HT-29 (cell line): Measurements from ENCODE around the gene PMIS2. TPM values are rescaled to one million over a fixed set of nuclear protein-coding genes. Genes with fewer than 3 reads are reported as not detected.

Experiments
- DNase-seq: peaks from one replicate; pipeline ENCODE4 v3.0.0-alpha.2; 2015; ENCODE audit warnings: low spot score
- total RNA-seq: library from RNA; depleted of rRNA; stranded (reverse); fragments of >200 nt; shearing (Covaris generic); gene quantifications from 2 replicates; pipeline ENCODE4 v1.2.3, GENCODE V29; 2014; rRNA removed

The PMIS2 gene
- total RNA-seq, 1 experiment from 2014 or later: not detected

- DNase-seq: peak; percentile 100
Observed at GRCh38 chr19:35628565-35629331, 42.8 kb downstream of the PMIS2 start, which contains the start of gene RBM42. TSS of gene RBM42 (plus strand) at chr19:35629036. CDS start at chr19:35629154, 118 bp downstream.

GRCh38 chr19:35629332-35629633 is 43.3 kb downstream of the PMIS2 start:
- DNase-seq: peak; percentile 20

GRCh38 chr19:35633727-35634440 is 47.9 kb downstream of the PMIS2 start:
- no peak for DNase-seq

- no peak for DNase-seq
Observed at GRCh38 chr19:35636651-35637050, 50.7 kb downstream of the PMIS2 start.

Other genes with a start within 250 kb of the PMIS2 start
- not detected in 2 replicates for gene FFAR1, start 238.3 kb upstream of the PMIS2 start, total RNA-seq
- not detected in 2 replicates for gene FFAR3, start 227.7 kb upstream of the PMIS2 start, total RNA-seq
- gene GPR42, start 215.1 kb upstream of the PMIS2 start, total RNA-seq: not detected in 2 replicates
- gene FFAR2, start 137.9 kb upstream of the PMIS2 start, total RNA-seq: 0.08 and 0.33 TPM in 2 replicates
- not detected in 2 replicates for gene KRTDAP, start 95.7 kb upstream of the PMIS2 start, total RNA-seq
- gene DMKN, start 72.5 kb upstream of the PMIS2 start, total RNA-seq: 7.0 and 8.6 TPM in 2 replicates
- not detected in 2 replicates for gene SBSN, start 57.9 kb upstream of the PMIS2 start, total RNA-seq
- not detected in 2 replicates for gene GAPDHS, start 52.7 kb upstream of the PMIS2 start, total RNA-seq
- 184 and 206 TPM in 2 replicates for gene TMEM147, start 40.5 kb upstream of the PMIS2 start, total RNA-seq
- 0.13 TPM in 1 of 2 replicates, not detected in the other for gene ATP4A, start 22.5 kb upstream of the PMIS2 start, total RNA-seq
- gene HAUS5, start 26.6 kb downstream of the PMIS2 start, total RNA-seq: 71.8 and 75.9 TPM in 2 replicates
- 218 and 225 TPM in 2 replicates for gene RBM42, start 42.9 kb downstream of the PMIS2 start, total RNA-seq
- 2.0 and 3.5 TPM in 2 replicates for gene ETV2, start 55.6 kb downstream of the PMIS2 start, total RNA-seq
- 846 and 847 TPM in 2 replicates for gene COX6B1, start 62.1 kb downstream of the PMIS2 start, total RNA-seq
- gene UPK1A, start 80.3 kb downstream of the PMIS2 start, total RNA-seq: not detected in 2 replicates
- gene ZBTB32, start 118.4 kb downstream of the PMIS2 start, total RNA-seq: not detected in 2 replicates
- gene KMT2B, start 131.8 kb downstream of the PMIS2 start, total RNA-seq: 29.3 and 30.9 TPM in 2 replicates
- 10.0 and 13.4 TPM in 2 replicates for gene IGFLR1, start 156.3 kb downstream of the PMIS2 start, total RNA-seq
- 20.0 and 20.9 TPM in 2 replicates for gene U2AF1L4, start 159.2 kb downstream of the PMIS2 start, total RNA-seq
- 76.2 and 77.0 TPM in 2 replicates for gene PSENEN, start 159.5 kb downstream of the PMIS2 start, total RNA-seq
- 13.8 and 15.5 TPM in 2 replicates for gene LIN37, start 162.4 kb downstream of the PMIS2 start, total RNA-seq
- gene HSPB6, start 170.9 kb downstream of the PMIS2 start, total RNA-seq: not detected in 2 replicates
- 17.2 and 21.3 TPM in 2 replicates for gene PROSER3, start 172.0 kb downstream of the PMIS2 start, total RNA-seq
- gene ARHGAP33, start 189.4 kb downstream of the PMIS2 start, total RNA-seq: 4.0 and 57.4 TPM in 2 replicates
- gene PRODH2, start 226.7 kb downstream of the PMIS2 start, total RNA-seq: not detected in 2 replicates